ENCODE results near the gene HECTD4.

Gene HECTD4

DNA sequence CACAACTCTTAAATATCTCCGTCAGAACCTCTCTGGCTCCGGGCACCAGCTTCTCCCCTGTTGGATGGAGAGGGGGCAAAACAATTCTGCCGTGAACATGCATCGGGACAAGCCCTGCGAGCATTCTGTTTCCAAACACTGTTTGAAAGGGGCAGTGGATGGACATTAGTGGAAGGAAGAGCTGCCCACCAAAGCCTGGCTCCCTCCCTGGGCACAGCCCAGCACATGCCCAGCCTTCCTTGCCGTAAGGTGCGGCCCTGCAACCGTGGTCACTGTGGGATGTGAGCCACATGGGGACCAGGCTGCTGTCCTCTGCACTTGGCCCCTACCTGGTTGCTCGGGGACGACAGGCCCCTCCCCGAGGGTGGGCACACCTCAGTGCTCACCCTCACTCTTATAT is 202.9 kb downstream of the HECTD4 start:
- TF ChIP-seq ZNF274 (IDR thresholded peaks at IDR 0.05; ENCODE audit: low read depth, low read length) (no peak), SUZ12 (IDR thresholded peaks at IDR 0.05; ENCODE audit: extremely low read depth, insufficient read depth, insufficient read length) (no peak), YY1 (IDR thresholded peaks at IDR 0.05; ENCODE audit: insufficient read depth, insufficient read length) (no peak)
- no peak for DNase-seq (ENCODE audit: low read depth, low spot score)
- Histone ChIP-seq H3K27me3 (ENCODE audit: insufficient read depth, insufficient read length) (no peaks in the 10 kb centered on the region), H3K4me3 (ENCODE audit: insufficient read length, low read depth) (no peak overlapping the region), H3K9ac (ENCODE audit: insufficient read length, low read depth) (no peak overlapping the region), H3K9me3 (ENCODE audit: insufficient read depth, low read length) (no peaks in the 10 kb centered on the region), H3K36me3 (ENCODE audit: insufficient read depth, insufficient read length, low read length) (peaks cover 60% of the 10 kb centered on the region), H3K4me1 (ENCODE audit: insufficient read depth, insufficient read length) (peaks cover 13% of the 10 kb centered on the region)

DNA sequence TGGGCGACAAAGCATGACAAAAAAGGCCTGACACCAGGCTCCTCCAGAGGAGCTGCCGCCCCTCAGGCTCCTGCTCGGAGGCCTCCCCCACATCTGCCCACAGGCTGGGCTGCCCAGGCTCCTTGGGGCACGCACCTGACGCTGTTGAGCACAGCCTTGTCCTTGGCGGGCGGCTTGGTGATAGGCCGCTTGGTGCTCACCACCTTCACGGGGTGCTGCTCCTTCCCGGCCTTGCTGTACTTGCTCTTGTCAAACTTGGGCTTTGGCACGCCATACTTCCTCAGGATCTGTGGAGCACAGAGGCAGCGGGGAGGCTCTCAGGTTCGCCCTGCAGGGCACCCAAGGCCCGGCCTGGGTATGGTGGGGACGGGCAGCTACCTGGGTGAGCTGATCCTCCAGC is 203.4 kb downstream of the HECTD4 start:
- H3K9ac ChIP-seq (ENCODE audit: insufficient read length, low read depth), result no peak overlapping the region
- H3K9me3 ChIP-seq (ENCODE audit: insufficient read depth, low read length), result no peaks in the 10 kb centered on the region
- H3K27me3 ChIP-seq (ENCODE audit: insufficient read depth, insufficient read length), result no peaks in the 10 kb centered on the region
- H3K4me1 ChIP-seq (ENCODE audit: insufficient read depth, insufficient read length), result peaks cover 8% of the 10 kb centered on the region
- no peak for TF ChIP-seq YY1 (IDR thresholded peaks at IDR 0.05; ENCODE audit: insufficient read depth, insufficient read length)
- H3K36me3 ChIP-seq (ENCODE audit: insufficient read depth, insufficient read length, low read length), result peaks cover 55% of the 10 kb centered on the region
- no peak for DNase-seq (ENCODE audit: low read depth, low spot score)
- H3K4me3 ChIP-seq (ENCODE audit: insufficient read length, low read depth), result no peak overlapping the region

DNA sequence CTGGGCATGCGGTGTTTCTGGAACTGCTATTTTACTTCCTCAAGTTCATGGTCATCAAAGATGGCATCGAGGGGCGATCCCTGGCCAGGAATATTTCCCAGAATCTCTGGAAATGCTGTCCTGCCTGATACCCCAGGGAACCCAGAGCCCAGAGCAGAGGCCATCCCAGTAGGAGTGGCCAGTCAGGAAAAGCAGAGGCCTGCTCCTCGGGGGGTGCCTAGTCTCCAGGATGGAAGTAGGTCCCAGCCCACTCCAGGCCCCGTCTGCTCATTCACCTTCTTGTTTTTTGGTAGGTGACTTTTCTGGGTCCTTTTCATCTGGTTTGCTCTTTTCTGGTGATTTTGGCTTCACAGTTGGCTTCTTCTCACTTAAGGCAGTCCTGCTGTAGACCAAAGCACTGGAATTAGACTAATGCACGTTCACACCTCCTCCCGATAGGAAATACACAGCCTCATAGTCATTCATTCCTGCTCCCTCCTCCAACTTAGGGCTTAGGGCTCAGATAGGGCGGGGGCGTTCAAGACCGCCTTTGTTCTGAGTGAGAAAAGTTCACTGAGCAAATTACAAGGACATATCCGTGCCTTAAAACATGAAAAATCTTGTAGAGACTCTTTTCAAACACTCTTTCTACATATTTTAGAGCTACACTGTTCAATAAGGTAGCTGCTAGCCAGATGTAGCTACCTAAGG is 205.8 kb downstream of the HECTD4 start:
- DNase-seq (ENCODE audit: low read depth, low spot score), result no peak
- H3K9me3 ChIP-seq (ENCODE audit: insufficient read depth, low read length), result no peaks in the 10 kb centered on the region
- TF ChIP-seq SUZ12 (IDR thresholded peaks at IDR 0.05; ENCODE audit: extremely low read depth, insufficient read depth, insufficient read length) (no peak), ZNF274 (IDR thresholded peaks at IDR 0.05; ENCODE audit: low read depth, low read length) (no peak), YY1 (IDR thresholded peaks at IDR 0.05; ENCODE audit: insufficient read depth, insufficient read length) (no peak)
- no peaks in the 10 kb centered on the region for H3K4me1 ChIP-seq (ENCODE audit: insufficient read depth, insufficient read length)
- no peak overlapping the region for H3K4me3 ChIP-seq (ENCODE audit: insufficient read length, low read depth)
- no peak overlapping the region for H3K9ac ChIP-seq (ENCODE audit: insufficient read length, low read depth)
- peaks cover 62% of the 10 kb centered on the region for H3K36me3 ChIP-seq (ENCODE audit: insufficient read depth, insufficient read length, low read length)
- no peaks in the 10 kb centered on the region for H3K27me3 ChIP-seq (ENCODE audit: insufficient read depth, insufficient read length)

DNA sequence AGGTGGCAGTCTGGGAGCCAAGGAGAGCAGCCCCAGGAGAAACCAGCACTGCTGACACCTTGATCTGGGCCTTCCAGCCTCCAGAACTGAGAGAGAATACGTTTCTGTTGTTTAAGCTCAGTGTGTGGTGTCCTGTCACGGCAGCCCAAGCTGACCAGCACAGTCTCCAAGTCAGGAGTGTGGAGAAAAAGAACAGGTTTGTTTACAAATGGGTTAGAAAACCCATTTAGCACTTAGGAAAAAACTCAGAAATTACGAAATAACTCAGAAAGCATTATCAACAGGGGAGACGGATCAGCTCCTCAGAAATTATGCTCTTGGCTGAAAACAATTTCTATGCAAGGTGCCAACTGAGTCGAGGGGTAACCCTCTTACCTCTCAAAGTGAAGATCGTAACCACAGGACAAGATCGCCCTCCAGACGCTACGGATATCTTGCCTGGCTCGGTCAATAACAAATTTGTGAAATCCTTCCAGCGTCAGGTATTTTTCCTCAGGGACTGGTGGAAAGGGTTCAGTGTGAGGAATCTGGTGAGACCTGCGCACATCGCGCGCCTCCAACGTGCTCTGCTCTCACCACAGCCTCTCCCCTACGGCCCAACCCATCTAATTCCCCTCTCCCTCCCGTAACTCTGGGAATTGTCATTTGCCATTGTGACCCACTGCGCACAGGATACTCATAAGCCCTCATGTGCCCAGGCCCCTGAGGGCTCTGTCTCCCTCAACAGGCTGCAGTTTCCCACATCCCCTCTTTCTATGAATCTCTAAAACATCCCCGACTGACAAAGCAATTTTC is 206.7 kb downstream of the HECTD4 start:
- Histone ChIP-seq H3K36me3 (ENCODE audit: insufficient read depth, insufficient read length, low read length) (peaks cover 67% of the 10 kb centered on the region), H3K9ac (ENCODE audit: insufficient read length, low read depth) (no peak overlapping the region), H3K27me3 (ENCODE audit: insufficient read depth, insufficient read length) (no peaks in the 10 kb centered on the region), H3K4me3 (ENCODE audit: insufficient read length, low read depth) (no peak overlapping the region), H3K4me1 (ENCODE audit: insufficient read depth, insufficient read length) (no peaks in the 10 kb centered on the region), H3K9me3 (ENCODE audit: insufficient read depth, low read length) (no peaks in the 10 kb centered on the region)
- TF ChIP-seq ZNF274 (IDR thresholded peaks at IDR 0.05; ENCODE audit: low read depth, low read length) (no peak), SUZ12 (IDR thresholded peaks at IDR 0.05; ENCODE audit: extremely low read depth, insufficient read depth, insufficient read length) (no peak), YY1 (IDR thresholded peaks at IDR 0.05; ENCODE audit: insufficient read depth, insufficient read length) (no peak)
- no peak for DNase-seq (ENCODE audit: low read depth, low spot score)

DNA sequence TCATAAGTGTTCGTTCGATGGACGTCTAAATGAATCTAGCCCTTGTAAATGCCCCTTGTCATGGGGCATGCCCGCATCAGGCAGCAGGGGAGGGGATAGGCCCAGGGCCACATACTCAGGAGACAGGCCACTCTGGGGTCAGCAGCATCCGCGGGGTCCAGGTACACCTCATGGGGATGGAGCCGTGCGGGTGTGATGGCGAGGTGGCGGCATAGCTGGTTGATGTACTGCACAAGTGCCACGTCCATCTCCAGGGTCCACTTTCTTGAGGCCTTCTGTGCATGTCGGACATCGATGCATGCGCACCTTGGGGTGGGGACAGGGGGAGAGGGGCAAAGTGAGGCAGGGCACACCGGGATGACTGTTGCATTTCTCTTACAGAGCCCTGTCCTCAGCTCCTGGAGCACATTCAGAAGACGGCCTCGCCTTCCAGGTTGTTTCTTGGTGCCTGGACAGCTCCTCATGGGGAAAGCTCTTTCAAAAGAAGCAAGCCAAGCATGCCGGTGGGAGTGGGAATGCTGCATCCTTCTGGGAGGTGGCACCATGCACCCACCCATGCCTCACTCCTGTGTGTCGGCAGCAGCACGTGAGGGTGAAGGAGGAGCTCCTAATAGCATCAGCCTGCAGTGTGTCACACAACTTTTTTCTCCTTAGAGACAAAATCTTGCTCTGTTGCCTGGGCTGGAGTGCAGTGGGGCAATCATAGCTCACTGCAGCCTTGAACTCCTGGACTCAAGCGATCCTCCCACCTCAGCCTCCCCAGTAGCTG is 209.5 kb downstream of the HECTD4 start:
- Histone ChIP-seq H3K4me1 (ENCODE audit: insufficient read depth, insufficient read length) (peaks cover 3% of the 10 kb centered on the region), H3K9me3 (ENCODE audit: insufficient read depth, low read length) (no peaks in the 10 kb centered on the region), H3K4me3 (ENCODE audit: insufficient read length, low read depth) (no peak overlapping the region), H3K27me3 (ENCODE audit: insufficient read depth, insufficient read length) (no peaks in the 10 kb centered on the region), H3K36me3 (ENCODE audit: insufficient read depth, insufficient read length, low read length) (peaks cover 50% of the 10 kb centered on the region), H3K9ac (ENCODE audit: insufficient read length, low read depth) (no peak overlapping the region)
- DNase-seq (ENCODE audit: low read depth, low spot score), result no peak
- TF ChIP-seq ZNF274 (IDR thresholded peaks at IDR 0.05; ENCODE audit: low read depth, low read length) (no peak), YY1 (IDR thresholded peaks at IDR 0.05; ENCODE audit: insufficient read depth, insufficient read length) (no peak), SUZ12 (IDR thresholded peaks at IDR 0.05; ENCODE audit: extremely low read depth, insufficient read depth, insufficient read length) (no peak)

DNA sequence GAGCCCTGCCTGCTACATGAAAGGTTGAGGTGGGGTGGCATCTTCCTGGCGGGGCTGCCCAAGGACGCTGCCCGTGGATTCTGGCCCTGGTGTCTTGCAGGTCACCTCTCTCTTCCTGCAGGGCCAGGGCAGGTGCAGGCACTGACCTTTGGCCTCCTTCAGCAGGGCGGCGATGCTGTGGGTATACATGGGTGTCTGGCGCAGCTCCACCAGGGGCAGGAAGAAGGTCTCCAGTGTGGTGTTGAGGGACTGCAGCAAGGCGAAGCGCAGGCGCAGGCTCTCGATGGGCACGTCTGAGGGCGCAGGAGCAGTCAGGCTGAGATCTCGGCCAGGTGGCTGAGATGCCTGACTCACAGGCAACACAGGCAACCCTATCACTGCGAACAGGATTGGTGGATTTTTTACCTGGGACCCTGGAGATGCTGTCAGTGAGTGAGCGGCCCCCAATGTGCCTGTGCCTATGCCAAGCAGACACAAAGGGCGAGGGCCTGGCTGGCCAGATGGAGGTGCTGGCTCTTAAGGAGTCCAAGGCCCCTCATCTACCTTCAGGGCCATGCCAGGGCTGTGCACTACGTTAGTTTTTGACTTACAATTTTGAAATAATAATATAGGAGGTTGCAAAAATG is 211.1 kb downstream of the HECTD4 start:
- DNase-seq (ENCODE audit: low read depth, low spot score), result no peak
- Histone ChIP-seq H3K9ac (ENCODE audit: insufficient read length, low read depth) (no peak overlapping the region), H3K4me1 (ENCODE audit: insufficient read depth, insufficient read length) (peaks cover 6% of the 10 kb centered on the region), H3K36me3 (ENCODE audit: insufficient read depth, insufficient read length, low read length) (peaks cover 46% of the 10 kb centered on the region), H3K9me3 (ENCODE audit: insufficient read depth, low read length) (no peaks in the 10 kb centered on the region), H3K4me3 (ENCODE audit: insufficient read length, low read depth) (no peak overlapping the region), H3K27me3 (ENCODE audit: insufficient read depth, insufficient read length) (no peaks in the 10 kb centered on the region)
- TF ChIP-seq YY1 (IDR thresholded peaks at IDR 0.05; ENCODE audit: insufficient read depth, insufficient read length), result no peak
- TF ChIP-seq ZNF274 (IDR thresholded peaks at IDR 0.05; ENCODE audit: low read depth, low read length), result no peak
- no peak for TF ChIP-seq SUZ12 (IDR thresholded peaks at IDR 0.05; ENCODE audit: extremely low read depth, insufficient read depth, insufficient read length)

All from NT2/D1 (cell line).